H9 (cell line): ENCODE data around the gene WDR88. TPM values are rescaled to one million over a fixed set of nuclear protein-coding genes. Genes with fewer than 3 reads are reported as not detected.

ENCODE experiments used
- DNase-seq: peaks from one replicate; pipeline ENCODE4 v3.0.0-alpha.2; 2017
- H2AFZ ChIP-seq: one replicate; pipeline ENCODE4 v1.6.1; 2013; ENCODE audit warnings: mild to moderate bottlenecking, low read length, control low read depth, moderate library complexity
- H2AK5ac ChIP-seq: 2 replicates; pipeline ENCODE4 v1.6.1; 2013; ENCODE audit warnings: low read length, control low read depth, mixed read lengths; ENCODE audit not compliant: insufficient read length
- H2BK120ac ChIP-seq: one replicate; pipeline ENCODE4 v1.6.1; 2013; ENCODE audit warnings: low read depth, mild to moderate bottlenecking, low read length, control low read depth, inconsistent platforms; ENCODE audit not compliant: poor library complexity, severe bottlenecking
- H2BK12ac ChIP-seq: 2 replicates; pipeline ENCODE4 v1.6.1; 2013; ENCODE audit warnings: low read length, control low read depth, mixed read lengths, low read depth; ENCODE audit not compliant: insufficient read length
- H2BK15ac ChIP-seq: 2 replicates; pipeline ENCODE4 v1.6.1; 2013; ENCODE audit warnings: low read depth, low read length, control low read depth
- H2BK20ac ChIP-seq: one replicate; pipeline ENCODE4 v1.6.1; 2013; ENCODE audit warnings: low read depth, mild to moderate bottlenecking, low read length, control low read depth, inconsistent platforms; ENCODE audit not compliant: poor library complexity, severe bottlenecking
- H2BK5ac ChIP-seq: 2 replicates; pipeline ENCODE4 v1.6.1; 2013; ENCODE audit warnings: low read length, control low read depth, mixed read lengths; ENCODE audit not compliant: insufficient read length
- H3K14ac ChIP-seq: 2 replicates; pipeline ENCODE4 v1.6.1; 2013; ENCODE audit warnings: low read length, control low read depth; ENCODE audit not compliant: insufficient read depth
- H3K18ac ChIP-seq: 2 replicates; pipeline ENCODE4 v1.6.1; 2013; ENCODE audit warnings: low read depth, mild to moderate bottlenecking, mixed read lengths, low read length, control low read depth; ENCODE audit not compliant: insufficient read length
- H3K23ac ChIP-seq: 2 replicates; pipeline ENCODE4 v1.6.1; 2013; ENCODE audit warnings: low read length, control low read depth, mixed read lengths, low read depth; ENCODE audit not compliant: insufficient read length
- H3K23me2 ChIP-seq: 2 replicates; pipeline ENCODE4 v1.6.1; 2013; ENCODE audit warnings: low read depth, mild to moderate bottlenecking, mixed read lengths, low read length, control low read depth; ENCODE audit not compliant: insufficient read length, poor library complexity, severe bottlenecking
- H3K27ac ChIP-seq: 2 replicates; pipeline ENCODE4 v1.5.1; 2013; ENCODE audit warnings: low read length, control low read depth, mixed read lengths, low read depth; ENCODE audit not compliant: insufficient read length
- H3K27me3 ChIP-seq: 2 replicates; pipeline ENCODE4 v1.6.1; 2013; ENCODE audit warnings: low read length, control low read depth, inconsistent platforms; ENCODE audit not compliant: insufficient read depth
- H3K4ac ChIP-seq: 2 replicates; pipeline ENCODE4 v1.6.1; 2013; ENCODE audit warnings: low read depth, mild to moderate bottlenecking, control low read depth, inconsistent platforms, low read length, moderate library complexity
- H3K4me1 ChIP-seq: 2 replicates; pipeline ENCODE4 v1.6.1; 2013; ENCODE audit warnings: low read length, control low read depth, inconsistent platforms; ENCODE audit not compliant: insufficient read depth
- H3K4me2 ChIP-seq: 2 replicates; pipeline ENCODE4 v1.6.1; 2013; ENCODE audit warnings: low read length, control low read depth, mixed read lengths; ENCODE audit not compliant: insufficient read length, insufficient read depth
- H3K56ac ChIP-seq: 2 replicates; pipeline ENCODE4 v1.6.1; 2013; ENCODE audit warnings: low read depth, mild to moderate bottlenecking, mixed read lengths, low read length, control low read depth; ENCODE audit not compliant: insufficient read length
- H3K79me1 ChIP-seq: 2 replicates; pipeline ENCODE4 v1.6.1; 2013; ENCODE audit warnings: low read depth, mild to moderate bottlenecking, moderate library complexity, low read length, control low read depth, inconsistent platforms; ENCODE audit not compliant: insufficient read depth, poor library complexity, severe bottlenecking
- H3K79me2 ChIP-seq: 2 replicates; pipeline ENCODE4 v1.6.1; 2013; ENCODE audit warnings: low read length, control low read depth, inconsistent platforms; ENCODE audit not compliant: insufficient read depth
- H3K9ac ChIP-seq: 2 replicates; pipeline ENCODE4 v1.6.1; 2013; ENCODE audit warnings: low read length, control low read depth, mixed read lengths; ENCODE audit not compliant: insufficient read length; ENCODE audit errors: extremely low read depth
- H3K9me3 ChIP-seq: one replicate; pipeline ENCODE4 v1.6.1; 2013; ENCODE audit warnings: low read depth, low read length, inconsistent platforms; ENCODE audit not compliant: control insufficient read depth
- H3T11ph ChIP-seq: one replicate; pipeline ENCODE4 v1.6.1; 2013; ENCODE audit warnings: mild to moderate bottlenecking, low read length, control low read depth, inconsistent platforms
- H4K20me1 ChIP-seq: one replicate; pipeline ENCODE4 v1.6.1; 2013; ENCODE audit not compliant: control insufficient read depth, insufficient read length, insufficient read depth
- H4K5ac ChIP-seq: 2 replicates; pipeline ENCODE4 v1.6.1; 2013; ENCODE audit warnings: low read depth, mild to moderate bottlenecking, mixed read lengths, low read length, control low read depth; ENCODE audit not compliant: insufficient read length
- H4K8ac ChIP-seq: replicated peaks from 2 replicates; pipeline ENCODE4 v1.6.1; 2013; ENCODE audit warnings: low read length, control low read depth, mixed read lengths, low read depth; ENCODE audit not compliant: insufficient read length
- H4K91ac ChIP-seq: 2 replicates; pipeline ENCODE4 v1.6.1; 2013; ENCODE audit warnings: low read depth, mild to moderate bottlenecking, moderate library complexity, mixed read lengths, low read length, control low read depth; ENCODE audit not compliant: insufficient read length
- H3K27ac Mint-ChIP-seq, 3 experiments: 2 replicates in 2 of 3; 3 replicates in 1 of 3; pipeline ENCODE4 v1.8.0; 2020 to 2021; ENCODE audit warnings: mixed read lengths in 3 of 3, mild to moderate bottlenecking in 1 of 3, moderate library complexity in 1 of 3
- H3K27me3 Mint-ChIP-seq: 2 replicates; pipeline ENCODE4 v1.8.0; 2021; ENCODE audit warnings: low read depth, mild to moderate bottlenecking, moderate library complexity, mixed read lengths
- H3K36me3 Mint-ChIP-seq, 3 experiments: 2 replicates in 2 of 3; 3 replicates in 1 of 3; pipeline ENCODE4 v1.8.0; 2020 to 2021; ENCODE audit warnings: low read depth in 3 of 3, mixed read lengths in 3 of 3; ENCODE audit not compliant: insufficient read depth in 1 of 3
- H3K4me1 Mint-ChIP-seq, 2 experiments: 2 replicates each; pipeline ENCODE4 v1.8.0; 2020; ENCODE audit warnings: mixed read lengths in 2 of 2
- H3K4me3 Mint-ChIP-seq, 2 experiments: 2 replicates in 1 of 2; 3 replicates in 1 of 2; pipeline ENCODE4 v1.8.0; 2020 to 2021; ENCODE audit warnings: mild to moderate bottlenecking in 2 of 2, mixed read lengths in 2 of 2, moderate library complexity in 1 of 2
- H3K9me3 Mint-ChIP-seq, 2 experiments: 2 replicates in 1 of 2; 3 replicates in 1 of 2; pipeline ENCODE4 v1.8.0; 2020; ENCODE audit warnings: mild to moderate bottlenecking in 2 of 2, mixed read lengths in 2 of 2, moderate library complexity in 1 of 2
- CTCF ChIP-seq: fragments of 200-600 bp; sonication (generic); conservative IDR thresholded peaks from 3 replicates; pipeline ENCODE4 v1.8.0; 2021; ENCODE audit warnings: antibody characterized with exemption, mild to moderate bottlenecking
- WGBS: extraction: QIAGEN DNeasy Blood & Tissue Kit; methylation state at CpG from one replicate; pipeline ENCODE4 v1.1.7; 2013; ENCODE audit warnings: missing lambda C conversion rate, low lambda C conversion rate, mixed read lengths; ENCODE audit not compliant: insufficient read length; ENCODE audit errors: extremely low coverage; 5-methylcytosine and 5-hydroxymethylcytosine counted together
- total RNA-seq: library from RNA; stranded (reverse); gene quantifications from 2 replicates; pipeline ENCODE4 v1.2.1, GENCODE V29; 2021

The WDR88 gene
- total RNA-seq, 1 experiment from 2014 or later: not detected

GRCh38 chr19:33197591-33198000 lies 65.7 kb downstream of the WDR88 start:
- peaks cover 16% of the 10 kb centered on the region for H3K27me3 Mint-ChIP-seq
- no peak overlapping the region for H2AK5ac ChIP-seq
- H2BK12ac ChIP-seq: no peak overlapping the region
- H3K4me1 ChIP-seq: no peaks in the 10 kb centered on the region
- no peak overlapping the region for H2AFZ ChIP-seq
- no peak overlapping the region for H3K23ac ChIP-seq
- H3K56ac ChIP-seq: no peak overlapping the region
- H2BK5ac ChIP-seq: no peak overlapping the region
- H3T11ph ChIP-seq: no peak overlapping the region
- no peak for TF ChIP-seq CTCF
- no peak overlapping the region for H2BK20ac ChIP-seq
- H3K4me2 ChIP-seq: no peak overlapping the region
- no peaks in the 10 kb centered on the region; the same call in 1 of the 2 replicates for H3K27me3 ChIP-seq
- no CpG with 5 or more reads among the region's 11 CpGs for WGBS
- no peak overlapping the region for H4K91ac ChIP-seq
- H3K4ac ChIP-seq: no peak overlapping the region
- no peak overlapping the region for H3K14ac ChIP-seq
- no peak overlapping the region; a peak in 1 of 7 replicates for H3K27ac Mint-ChIP-seq
- peaks cover 0 to 1% of the 10 kb centered on the region in 2 experiments; a peak in 1 of 5 replicates for H3K9me3 Mint-ChIP-seq
- H3K9me3 ChIP-seq: no peaks in the 10 kb centered on the region
- no peak overlapping the region for H2BK120ac ChIP-seq
- peaks cover 2% of the 10 kb centered on the region for H4K20me1 ChIP-seq
- no peak overlapping the region for H3K9ac ChIP-seq
- H3K4me3 Mint-ChIP-seq: no peak overlapping the region; a peak in 1 of 5 replicates
- peaks cover 6 to 10% (median 8%) of the 10 kb centered on the region in 3 experiments; a peak in 6 of 7 replicates for H3K36me3 Mint-ChIP-seq
- 0 out of 4 replicates have a peak, but pooled peaks cover 0 to 3% of the 10 kb centered on the region in 2 experiments for H3K4me1 Mint-ChIP-seq
- H3K18ac ChIP-seq: no peak overlapping the region
- no peak overlapping the region for H4K8ac ChIP-seq
- H3K79me2 ChIP-seq: no peaks in the 10 kb centered on the region
- H3K23me2 ChIP-seq: no peaks in the 10 kb centered on the region
- no peak overlapping the region for H4K5ac ChIP-seq
- no peaks in the 10 kb centered on the region for H3K79me1 ChIP-seq
- no peak overlapping the region for H2BK15ac ChIP-seq
- no peak overlapping the region for H3K27ac ChIP-seq
- DNase-seq: no peak
